A549 (cell line): ENCODE results near the gene SOX6. TPM values are rescaled to one million over a fixed set of nuclear protein-coding genes. Genes with fewer than 3 reads are reported as not detected.

Experiments
- ATAC-seq, 2 experiments: fragments of 200-7000 bp in 1 of 2; fragments of >200 bp in 1 of 2; cut with Nextera tagmentation in 1 of 2; cut with Tn5 transposase in 1 of 2; 3 replicates each; pipeline versions ENCODE4 v1.8.0 to v1.9.1; 2018 to 2020; ENCODE audit warnings: mild to moderate bottlenecking in 1 of 2, moderate library complexity in 1 of 2
- CTCF ChIA-PET: fragments of 300-600 bp; sonication (Branson Sonifier 250); formaldehyde crosslinking; extraction: SDS; loops from one replicate; lab custom pipeline; 2021; ENCODE audit warnings: antibody characterized with exemption, inconsistent platforms; lab: Yijun Ruan, JAX
- POLR2A ChIA-PET: fragments of 350-600 bp; formaldehyde crosslinking; extraction: SDS; loops from one replicate; lab custom pipeline; 2021; ENCODE audit warnings: antibody characterized with exemption, inconsistent platforms; lab: Yijun Ruan, JAX
- DNase-seq, 2 experiments: peaks; one replicate each; pipeline versions ENCODE4 v3.0.0 to v3.0.0-alpha.2; 2011 to 2016; ENCODE audit warnings: low read depth in 1 of 2, low spot score in 1 of 2
- FAIRE-seq: peaks from 2 replicates; lab custom pipeline; 2011; peaks lifted over from hg19 to GRCh38; lab: Jason Lieb, UNC
- H3K27ac ChIP-seq, 2 experiments: fragments of >200 bp; sonication (Bioruptor Twin); formaldehyde crosslinking; 3 replicates each; pipeline ENCODE4 v1.5.1; 2016 to 2017
- H3K4me1 ChIP-seq: fragments of >200 bp; sonication (Bioruptor Twin); formaldehyde crosslinking; 3 replicates; pipeline ENCODE4 v1.6.1; 2016
- H3K4me2 ChIP-seq: fragments of >200 bp; sonication (Bioruptor Twin); formaldehyde crosslinking; 3 replicates; pipeline ENCODE4 v1.6.1; 2016
- H3K4me3 ChIP-seq: fragments of >200 bp; sonication (Bioruptor Twin); formaldehyde crosslinking; 3 replicates; pipeline ENCODE4 v1.5.1; 2016
- H3K9me3 ChIP-seq: fragments of >200 bp; sonication (Bioruptor Twin); formaldehyde crosslinking; 3 replicates; pipeline ENCODE4 v1.6.1; 2016
- EHF ChIP-seq: fragments of 250-450 bp; sonication (Bioruptor Pico); IDR thresholded peaks from 2 replicates; pipeline ENCODE4 v1.5.0; 2020; ENCODE audit warnings: mild to moderate bottlenecking
- EHMT2 ChIP-seq: fragments of 200-600 bp; sonication (generic); IDR thresholded peaks from 2 replicates; pipeline ENCODE4 v1.6.1; 2016; ENCODE audit warnings: antibody characterized with exemption, low read depth, mild to moderate bottlenecking, moderate library complexity
- FOSL2 ChIP-seq, 2 experiments: fragments of 450-650 bp in 1 of 2; fragments of >200 bp in 1 of 2; sonication (Bioruptor Twin) in 1 of 2; formaldehyde crosslinking; IDR thresholded peaks; 2 replicates each; pipeline versions ENCODE4 v1.5.0 to v1.6.1; 2016 to 2020; ENCODE audit warnings: mild to moderate bottlenecking in 1 of 2, moderate library complexity in 1 of 2
- GATA3 ChIP-seq: IDR thresholded peaks from 2 replicates; pipeline ENCODE4 v1.6.1; 2012; ENCODE audit warnings: borderline replicate concordance
- JUN ChIP-seq, 2 experiments: fragments of >200 bp; sonication (Bioruptor Twin); formaldehyde crosslinking; IDR thresholded peaks; 2 replicates in 1 of 2; 3 replicates in 1 of 2; pipeline ENCODE4 v1.6.1; 2016 to 2017
- JUNB ChIP-seq: fragments of >200 bp; sonication (Bioruptor Twin); formaldehyde crosslinking; IDR thresholded peaks from 2 replicates; pipeline ENCODE4 v1.6.1; 2016
- MAFK ChIP-seq: fragments of 450-650 bp; IDR thresholded peaks from 2 replicates; pipeline ENCODE4 v1.6.1; 2014; ENCODE audit not compliant: partially characterized antibody
- MYC ChIP-seq: IDR thresholded peaks from 2 replicates; pipeline ENCODE4 v1.6.1; 2012; ENCODE audit warnings: mild to moderate bottlenecking, inconsistent platforms, low read length, improper control_type of control experiment, borderline replicate concordance
- NFE2L2 ChIP-seq: fragments of 150-350 bp; conservative IDR thresholded peaks from 2 replicates; pipeline ENCODE4 v1.6.1; 2014; ENCODE audit warnings: low read length
- NR3C1 ChIP-seq: fragments of >200 bp; sonication (Bioruptor Twin); formaldehyde crosslinking; IDR thresholded peaks from 3 replicates; pipeline ENCODE4 v1.6.1; 2017
- PHF8 ChIP-seq: fragments of 200-600 bp; sonication (generic); IDR thresholded peaks from 2 replicates; pipeline ENCODE4 v1.6.1; 2016; ENCODE audit warnings: low read depth, mild to moderate bottlenecking, antibody characterized with exemption, moderate library complexity, borderline replicate concordance
- RAD21 ChIP-seq, 2 experiments: fragments of >200 bp in 1 of 2; sonication (Bioruptor Twin) in 1 of 2; formaldehyde crosslinking in 1 of 2; IDR thresholded peaks in 1 of 2; conservative IDR thresholded peaks in 1 of 2; 2 replicates in 1 of 2; 3 replicates in 1 of 2; pipeline ENCODE4 v1.6.1; 2012 to 2018; ENCODE audit warnings: inconsistent platforms in 1 of 2
- RARB ChIP-seq: fragments of 250-450 bp; sonication (Bioruptor Pico); IDR thresholded peaks from 2 replicates; pipeline ENCODE4 v1.8.0; 2021; ENCODE audit warnings: mild to moderate bottlenecking, moderate library complexity
- TP53 ChIP-seq: fragments of 250-450 bp; sonication (Bioruptor Pico); IDR thresholded peaks from 2 replicates; pipeline ENCODE4 v1.5.0; 2021; ENCODE audit warnings: mild to moderate bottlenecking, moderate library complexity
- WGBS: methylation state at CpG from one replicate; pipeline ENCODE4 v1.1.6; 2017; ENCODE audit errors: missing lambda C conversion rate; 5-methylcytosine and 5-hydroxymethylcytosine counted together
- polyA plus RNA-seq, 4 experiments: library from polyadenylated mRNA; depleted of rRNA in 3 of 4; stranded (reverse); fragments of >200 nt; fragmentation: RNase III in 1 of 4; extraction: RNeasy Plus Mini Kit Qiagen cat#74134 plus additional on column Dnase treatment in 1 of 4; gene quantifications; 2 replicates in 3 of 4; 3 replicates in 1 of 4; pipeline ENCODE4 v1.2.3, GENCODE V29; 2011 to 2017
- TF ChIP-seq, protein P1 (sequence below): fragments of 450-650 bp; IDR thresholded peaks from 2 replicates; pipeline ENCODE4 v1.6.1; 2014; ENCODE audit warnings: antibody characterized with exemption
- TF ChIP-seq, protein P2 (sequence below): IDR thresholded peaks from 2 replicates; pipeline ENCODE4 v1.6.1; 2012
- TF ChIP-seq, protein P3 (sequence below): fragments of 150-350 bp; IDR thresholded peaks from 2 replicates; pipeline ENCODE4 v1.6.1; 2014; ENCODE audit warnings: low read depth, mild to moderate bottlenecking, low read length
- TF ChIP-seq, protein P4 (sequence below): fragments of 250-450 bp; sonication (Bioruptor Pico); IDR thresholded peaks from 2 replicates; pipeline ENCODE4 v1.5.0; 2020; ENCODE audit warnings: low read depth, mild to moderate bottlenecking, moderate library complexity
- TF ChIP-seq, protein P5 (sequence below): fragments of 200-600 bp; sonication (generic); IDR thresholded peaks from 2 replicates; pipeline ENCODE4 v1.6.1; 2016; ENCODE audit warnings: antibody characterized with exemption, mild to moderate bottlenecking, moderate library complexity

Gene SOX6
- polyA plus RNA-seq, 2 of the 4 experiments (the other 2 are of a cell fraction) = 0.18 TPM; not detected in 1

DNA sequence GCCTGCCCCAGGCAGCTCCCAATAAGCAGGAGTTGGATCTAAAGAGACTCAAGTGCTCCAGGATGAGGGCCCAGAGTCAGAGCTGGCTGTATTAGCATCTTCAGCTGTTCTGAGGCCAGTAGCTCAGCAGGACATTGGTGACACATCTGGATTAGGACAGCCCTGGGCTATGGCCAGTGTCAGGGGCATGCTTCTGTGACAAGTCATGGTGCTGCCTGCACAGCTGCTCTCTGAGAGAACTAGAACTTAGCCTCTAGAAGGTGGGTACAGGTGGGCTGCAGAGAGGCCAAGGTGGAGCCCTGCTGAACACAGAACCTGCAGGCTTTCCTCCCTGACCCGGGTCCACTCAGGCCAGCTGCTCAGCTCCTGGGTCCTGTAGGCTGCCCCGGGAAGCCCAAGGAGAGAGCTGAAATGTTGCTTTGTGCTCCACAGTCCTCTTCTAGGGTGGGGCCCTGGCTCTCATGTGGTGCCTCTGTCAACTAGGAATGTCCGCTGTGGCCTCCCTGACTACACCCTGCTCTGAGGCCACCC, 426.9 kb downstream of the SOX6 start:
- Histone ChIP-seq H3K4me3 (no peak overlapping the region), H3K27ac (no peak overlapping the region), H3K4me1 (no peaks in the 10 kb centered on the region)
- no peak for DNase-seq
- CTCF ChIA-PET = interaction anchor here (1.0 to 1.3 kb wide), 2 partner anchors 11 to 12 kb away, joined by 3 to 4 read pairs; no protein-coding TSS in a partner anchor
- POLR2A ChIA-PET = no interaction called here
- 17% methylated on average over 1 of the region's 3 CpGs for WGBS
- TF ChIP-seq NR3C1 (no peak), MYC (no peak), JUNB (no peak), RARB (CRISPR knock-in tag) (no peak), GATA3 (no peak)
- TF ChIP-seq, all 56 proteins: peak for 0
- FAIRE-seq (no peak), ATAC-seq (no peak)
- Histone ChIP-seq H3K4me2 (no peak overlapping the region), H3K9me3 (no peaks in the 10 kb centered on the region)

DNA sequence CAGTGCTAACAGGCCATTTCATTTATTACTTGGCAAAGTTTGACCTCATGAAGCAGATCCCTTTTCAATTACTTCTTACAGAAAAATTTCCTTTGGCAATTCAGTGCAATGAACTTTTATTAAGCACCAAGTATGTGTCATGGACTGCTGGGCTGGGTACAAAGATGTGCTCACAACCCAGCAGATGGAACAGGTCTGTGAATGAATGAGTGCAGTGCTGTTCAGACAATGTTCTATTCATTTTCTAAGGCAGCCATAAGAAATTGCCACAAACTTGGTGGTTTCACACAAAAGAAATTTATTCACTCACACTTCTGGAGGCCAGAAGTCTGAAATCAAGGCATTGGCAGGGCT, 428.5 kb downstream of the SOX6 start:
- no peak for FAIRE-seq
- CTCF ChIA-PET = no interaction called here
- H3K4me1 ChIP-seq = no peaks in the 10 kb centered on the region
- TF ChIP-seq EHMT2 (no peak), NFE2L2 (no peak), RAD21 (conservative IDR thresholded peaks at IDR 0.05 in 1 of 2, IDR thresholded peaks at IDR 0.05 in 1 of 2) (no peak), TP53 (CRISPR knock-in tag) (no peak), FOSL2 (IDR thresholded peaks at IDR 0.05) (no peak), FOSL2 (CRISPR knock-in tag; IDR thresholded peaks at IDR 0.05) (no peak), JUN (IDR thresholded peaks at IDR 0.05) (no peak), MAFK (no peak), PHF8 (no peak), EHF (CRISPR knock-in tag) (no peak)
- TF ChIP-seq, protein P1, sequence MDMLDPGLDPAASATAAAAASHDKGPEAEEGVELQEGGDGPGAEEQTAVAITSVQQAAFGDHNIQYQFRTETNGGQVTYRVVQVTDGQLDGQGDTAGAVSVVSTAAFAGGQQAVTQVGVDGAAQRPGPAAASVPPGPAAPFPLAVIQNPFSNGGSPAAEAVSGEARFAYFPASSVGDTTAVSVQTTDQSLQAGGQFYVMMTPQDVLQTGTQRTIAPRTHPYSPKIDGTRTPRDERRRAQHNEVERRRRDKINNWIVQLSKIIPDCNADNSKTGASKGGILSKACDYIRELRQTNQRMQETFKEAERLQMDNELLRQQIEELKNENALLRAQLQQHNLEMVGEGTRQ = no peak
- TF ChIP-seq, protein P2, sequence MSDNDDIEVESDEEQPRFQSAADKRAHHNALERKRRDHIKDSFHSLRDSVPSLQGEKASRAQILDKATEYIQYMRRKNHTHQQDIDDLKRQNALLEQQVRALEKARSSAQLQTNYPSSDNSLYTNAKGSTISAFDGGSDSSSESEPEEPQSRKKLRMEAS = no peak
- TF ChIP-seq, protein P3, sequence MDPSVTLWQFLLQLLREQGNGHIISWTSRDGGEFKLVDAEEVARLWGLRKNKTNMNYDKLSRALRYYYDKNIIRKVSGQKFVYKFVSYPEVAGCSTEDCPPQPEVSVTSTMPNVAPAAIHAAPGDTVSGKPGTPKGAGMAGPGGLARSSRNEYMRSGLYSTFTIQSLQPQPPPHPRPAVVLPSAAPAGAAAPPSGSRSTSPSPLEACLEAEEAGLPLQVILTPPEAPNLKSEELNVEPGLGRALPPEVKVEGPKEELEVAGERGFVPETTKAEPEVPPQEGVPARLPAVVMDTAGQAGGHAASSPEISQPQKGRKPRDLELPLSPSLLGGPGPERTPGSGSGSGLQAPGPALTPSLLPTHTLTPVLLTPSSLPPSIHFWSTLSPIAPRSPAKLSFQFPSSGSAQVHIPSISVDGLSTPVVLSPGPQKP = no peak
- TF ChIP-seq, protein P4, sequence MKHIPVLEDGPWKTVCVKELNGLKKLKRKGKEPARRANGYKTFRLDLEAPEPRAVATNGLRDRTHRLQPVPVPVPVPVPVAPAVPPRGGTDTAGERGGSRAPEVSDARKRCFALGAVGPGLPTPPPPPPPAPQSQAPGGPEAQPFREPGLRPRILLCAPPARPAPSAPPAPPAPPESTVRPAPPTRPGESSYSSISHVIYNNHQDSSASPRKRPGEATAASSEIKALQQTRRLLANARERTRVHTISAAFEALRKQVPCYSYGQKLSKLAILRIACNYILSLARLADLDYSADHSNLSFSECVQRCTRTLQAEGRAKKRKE (CRISPR knock-in tag) = no peak
- TF ChIP-seq, protein P5, sequence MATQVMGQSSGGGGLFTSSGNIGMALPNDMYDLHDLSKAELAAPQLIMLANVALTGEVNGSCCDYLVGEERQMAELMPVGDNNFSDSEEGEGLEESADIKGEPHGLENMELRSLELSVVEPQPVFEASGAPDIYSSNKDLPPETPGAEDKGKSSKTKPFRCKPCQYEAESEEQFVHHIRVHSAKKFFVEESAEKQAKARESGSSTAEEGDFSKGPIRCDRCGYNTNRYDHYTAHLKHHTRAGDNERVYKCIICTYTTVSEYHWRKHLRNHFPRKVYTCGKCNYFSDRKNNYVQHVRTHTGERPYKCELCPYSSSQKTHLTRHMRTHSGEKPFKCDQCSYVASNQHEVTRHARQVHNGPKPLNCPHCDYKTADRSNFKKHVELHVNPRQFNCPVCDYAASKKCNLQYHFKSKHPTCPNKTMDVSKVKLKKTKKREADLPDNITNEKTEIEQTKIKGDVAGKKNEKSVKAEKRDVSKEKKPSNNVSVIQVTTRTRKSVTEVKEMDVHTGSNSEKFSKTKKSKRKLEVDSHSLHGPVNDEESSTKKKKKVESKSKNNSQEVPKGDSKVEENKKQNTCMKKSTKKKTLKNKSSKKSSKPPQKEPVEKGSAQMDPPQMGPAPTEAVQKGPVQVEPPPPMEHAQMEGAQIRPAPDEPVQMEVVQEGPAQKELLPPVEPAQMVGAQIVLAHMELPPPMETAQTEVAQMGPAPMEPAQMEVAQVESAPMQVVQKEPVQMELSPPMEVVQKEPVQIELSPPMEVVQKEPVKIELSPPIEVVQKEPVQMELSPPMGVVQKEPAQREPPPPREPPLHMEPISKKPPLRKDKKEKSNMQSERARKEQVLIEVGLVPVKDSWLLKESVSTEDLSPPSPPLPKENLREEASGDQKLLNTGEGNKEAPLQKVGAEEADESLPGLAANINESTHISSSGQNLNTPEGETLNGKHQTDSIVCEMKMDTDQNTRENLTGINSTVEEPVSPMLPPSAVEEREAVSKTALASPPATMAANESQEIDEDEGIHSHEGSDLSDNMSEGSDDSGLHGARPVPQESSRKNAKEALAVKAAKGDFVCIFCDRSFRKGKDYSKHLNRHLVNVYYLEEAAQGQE = no peak
- TF ChIP-seq, all 56 proteins: peak for 0
- H3K4me3 ChIP-seq = no peak overlapping the region
- POLR2A ChIA-PET = no interaction called here
- ATAC-seq (no peak), DNase-seq (no peak)
- no peak overlapping the region for H3K27ac ChIP-seq
- H3K9me3 ChIP-seq = no peaks in the 10 kb centered on the region
- H3K4me2 ChIP-seq = no peak overlapping the region
